Endothelial cell of umbilical vein (primary cell): ENCODE measurements around the gene ADARB2. TPM values are rescaled to one million over a fixed set of nuclear protein-coding genes. Genes with fewer than 3 reads are reported as not detected.

Experiments
- BruUV-seq: library from RNA; stranded (reverse); fragments of 400-500 nt; replicated peaks from 2 replicates; lab custom pipeline; 2021; lab: Mats Ljungman, UMichigan
- CTCF ChIA-PET: fragments of 300-600, 350-600 bp; sonication (Branson Sonifier 250); formaldehyde crosslinking; loops from one replicate; lab custom pipeline; 2021; ENCODE audit warnings: antibody characterized with exemption, inconsistent platforms; lab: Charles Lee
- POLR2A ChIA-PET: fragments of 300-600, 350-600 bp; sonication (Branson Sonifier 250); formaldehyde crosslinking; loops from one replicate; lab custom pipeline; 2021; ENCODE audit warnings: antibody characterized with exemption, inconsistent platforms; lab: Charles Lee
- DNase-seq: peaks from one replicate; pipeline ENCODE4 v3.0.0-alpha.2; 2011; ENCODE audit warnings: low read depth, low spot score
- FAIRE-seq: peaks from 2 replicates; lab custom pipeline; 2011; peaks lifted over from hg19 to GRCh38; lab: Jason Lieb, UNC
- H2AFZ ChIP-seq: 2 replicates; pipeline ENCODE4 v1.6.0; 2012; ENCODE audit warnings: low read depth, low read length, control low read depth, inconsistent platforms
- H3K27ac ChIP-seq: 2 replicates; pipeline ENCODE4 v1.5.1; 2011; ENCODE audit warnings: low read depth, mild to moderate bottlenecking, control low read depth, low read length, moderate library complexity; ENCODE audit not compliant: insufficient read depth
- H3K27me3 ChIP-seq, 2 experiments: 2 replicates each; pipeline versions ENCODE4 v1.6.0 to v1.6.1; 2011; ENCODE audit warnings: low read length in 2 of 2, mixed read lengths in 1 of 2; ENCODE audit not compliant: control insufficient read depth in 2 of 2, insufficient read depth in 2 of 2
- H3K36me3 ChIP-seq, 2 experiments: 2 replicates in 1 of 2; 3 replicates in 1 of 2; pipeline ENCODE4 v1.5.1; 2011; ENCODE audit warnings: low read length in 2 of 2, mild to moderate bottlenecking in 1 of 2, moderate library complexity in 1 of 2; ENCODE audit not compliant: control insufficient read depth in 2 of 2, insufficient read depth in 2 of 2; ENCODE audit errors: extremely low read depth in 1 of 2
- H3K4me1 ChIP-seq: 3 replicates; pipeline ENCODE4 v1.5.1; 2011; ENCODE audit warnings: mild to moderate bottlenecking, low read length; ENCODE audit not compliant: control insufficient read depth, insufficient read depth; ENCODE audit errors: extremely low read depth
- H3K4me2 ChIP-seq: 2 replicates; pipeline ENCODE4 v1.6.1; 2011; ENCODE audit warnings: low read length, control low read depth, mixed read lengths; ENCODE audit not compliant: insufficient read depth
- H3K4me3 ChIP-seq, 3 experiments: fragments of 200-600 bp in 1 of 3; sonication (generic), shearing (Covaris generic) in 1 of 3; replicated peaks in 1 of 3; 2 replicates each; pipeline ENCODE4 v1.5.1; 2011 to 2016; ENCODE audit warnings: control low read depth in 3 of 3, low read length in 3 of 3, mild to moderate bottlenecking in 2 of 3, inconsistent platforms in 1 of 3, low read depth in 1 of 3, moderate library complexity in 1 of 3; ENCODE audit not compliant: insufficient read depth in 1 of 3
- H3K79me2 ChIP-seq: 2 replicates; pipeline ENCODE4 v1.6.0; 2012; ENCODE audit warnings: low read length, inconsistent platforms; ENCODE audit not compliant: control insufficient read depth, insufficient read depth
- H3K9ac ChIP-seq: replicated peaks from 2 replicates; pipeline ENCODE3; 2011; ENCODE audit warnings: low read length, control low read depth; ENCODE audit not compliant: insufficient read depth; ENCODE audit errors: extremely low read depth
- H3K9me1 ChIP-seq: replicated peaks from 3 replicates; pipeline ENCODE4 v1.6.0; 2011; ENCODE audit warnings: mild to moderate bottlenecking, low read length; ENCODE audit not compliant: control insufficient read depth, insufficient read depth; ENCODE audit errors: extremely low read depth
- H3K9me3 ChIP-seq: replicated peaks from 2 replicates; pipeline ENCODE4 v1.5.1; 2012; ENCODE audit warnings: low read length, inconsistent platforms; ENCODE audit not compliant: control insufficient read depth, insufficient read depth
- H4K20me1 ChIP-seq: replicated peaks from 2 replicates; pipeline ENCODE3; 2011; ENCODE audit warnings: mild to moderate bottlenecking, low read length; ENCODE audit not compliant: control insufficient read depth, insufficient read depth; ENCODE audit errors: extremely low read depth
- CTCF ChIP-seq, 2 donors: IDR thresholded peaks; 1 replicate in 1 of 2; 2 replicates in 1 of 2; pipeline ENCODE4 v1.5.1; 2011; ENCODE audit warnings: low read length in 2 of 2, mild to moderate bottlenecking in 2 of 2, moderate library complexity in 2 of 2, control low read depth in 1 of 2, inconsistent platforms in 1 of 2, low read depth in 1 of 2; ENCODE audit not compliant: insufficient read depth in 1 of 2; ENCODE audit errors: extremely low read depth in 1 of 2
- EZH2 ChIP-seq: IDR thresholded peaks from 2 replicates; pipeline ENCODE4 v1.6.1; 2012; ENCODE audit warnings: borderline replicate concordance, low read depth, mild to moderate bottlenecking, moderate library complexity, low read length, inconsistent platforms; ENCODE audit not compliant: severe bottlenecking
- FOS ChIP-seq: IDR thresholded peaks from 2 replicates; pipeline ENCODE4 v1.6.1; 2011; ENCODE audit warnings: mild to moderate bottlenecking, low read length, moderate library complexity, borderline replicate concordance; ENCODE audit not compliant: insufficient read depth
- GATA2 ChIP-seq: IDR thresholded peaks from 2 replicates; pipeline ENCODE4 v1.7.0; 2011; ENCODE audit warnings: low read depth, mild to moderate bottlenecking, moderate library complexity, mixed read lengths, low read length; ENCODE audit not compliant: insufficient read length, insufficient read depth
- JUN ChIP-seq: IDR thresholded peaks from 2 replicates; pipeline ENCODE4 v1.6.1; 2011; ENCODE audit warnings: borderline replicate concordance, low read depth; ENCODE audit not compliant: insufficient read length, insufficient read depth
- MAX ChIP-seq: IDR thresholded peaks from 2 replicates; pipeline ENCODE4 v1.6.1; 2011; ENCODE audit not compliant: insufficient read depth, insufficient read length
- MYC ChIP-seq: IDR thresholded peaks from one replicate; pipeline ENCODE4 v1.6.1; 2011; ENCODE audit warnings: mild to moderate bottlenecking, low read depth, low read length
- POLR2A ChIP-seq: IDR thresholded peaks from 2 replicates; pipeline ENCODE4 v1.6.1; 2012; ENCODE audit warnings: low read depth, mild to moderate bottlenecking, control low read depth, low read length
- POLR2AphosphoS5 ChIP-seq: IDR thresholded peaks from 2 replicates; pipeline ENCODE4 v1.6.1; 2012; ENCODE audit warnings: low read depth, mild to moderate bottlenecking, control low read depth, low read length, moderate library complexity; ENCODE audit not compliant: insufficient read depth
- dilution Hi-C: fragments of 300-500 bp; cut with MboI; formaldehyde crosslinking; loops from one replicate; pipeline ENCODE4 v1.15.0; 2019; ENCODE audit warnings: low sequenced_read_pairs; ENCODE audit not compliant: extremely low pct_ligation_motif_present
- intact Hi-C: fragments of 100-400 bp; cut with micrococcal nuclease; formaldehyde crosslinking; loops from one replicate; pipeline ENCODE4 v1.10.0; 2022
- polyA plus RNA-seq, 4 experiments: library from polyadenylated mRNA; depleted of rRNA in 3 of 4; stranded (reverse) in 3 of 4; unstranded in 1 of 4; fragments of >200 nt; gene quantifications; 2 replicates each; pipeline versions ENCODE4 v1.2.1 to v1.2.3, GENCODE V29; 2011 to 2012; ENCODE audit warnings: missing spikeins in 1 of 4
- total RNA-seq: library from RNA; stranded (reverse); gene quantifications from 2 replicates; pipeline ENCODE4 v1.2.3, GENCODE V29; 2021

Gene ADARB2
- total and polyA plus RNA-seq, 2 donors (not counting 3 experiments of a cell fraction or from before 2014, with no cell fraction given): not detected

- ChIA-PET POLR2A (no interaction called here), CTCF (no interaction called here)
- no peaks in the 10 kb centered on the region for H3K27me3 ChIP-seq
- DNase-seq (no peak), FAIRE-seq (no peak)
- H3K4me3 ChIP-seq: no peak overlapping the region
- H3K79me2 ChIP-seq: no peaks in the 10 kb centered on the region
- intact Hi-C loops (no loop called here), dilution Hi-C loops (no loop called here)
- no peak overlapping the region for H2AFZ ChIP-seq
- no peaks in the 10 kb centered on the region for H3K9me1 ChIP-seq
- BruUV-seq: no TSS peak
- no peaks in the 10 kb centered on the region for H3K36me3 ChIP-seq
- no peak overlapping the region for H3K4me2 ChIP-seq
- no peaks in the 10 kb centered on the region for H4K20me1 ChIP-seq
- H3K4me1 ChIP-seq: no peaks in the 10 kb centered on the region
- peaks cover 4% of the 10 kb centered on the region for H3K9me3 ChIP-seq
- no peak overlapping the region for H3K9ac ChIP-seq
- TF ChIP-seq GATA2 (no peak), POLR2A (no peak), MYC (no peak), CTCF (IDR thresholded peaks at IDR 0.05; ENCODE audit: extremely low read depth in 1 of 2, insufficient read depth in 1 of 2, low read depth in 1 of 2, low read length in 2 of 2) (no peak), MAX (no peak), EZH2 (no peak), FOS (no peak), POLR2AphosphoS5 (no peak), JUN (no peak)
- H3K27ac ChIP-seq: no peak overlapping the region
Measured at GRCh38 chr10:1561731-1562337, 175.5 kb downstream of the ADARB2 start.
